ENCODE results near the gene RBM20.

DNA sequence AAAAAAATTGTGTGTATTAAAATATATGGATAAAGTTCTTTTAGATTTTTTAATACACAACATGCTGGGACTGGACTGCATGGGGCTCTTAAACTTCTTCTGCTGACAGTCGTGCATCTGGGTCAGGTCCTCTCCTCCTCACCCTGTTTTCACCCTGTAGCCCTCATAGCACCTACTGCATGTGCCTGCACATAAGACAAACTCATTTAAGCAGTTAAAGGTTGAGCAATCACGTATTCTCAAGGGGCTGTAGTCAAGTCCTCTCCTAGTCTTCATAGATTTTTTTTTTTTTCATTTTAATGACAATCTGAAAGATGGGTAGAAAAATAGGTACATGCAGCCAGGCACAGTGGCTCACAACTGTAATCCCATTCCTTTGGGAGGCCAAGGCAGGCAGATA, 204.0 kb downstream of the RBM20 start:
- TF ChIP-seq YY1 (IDR thresholded peaks at IDR 0.05; ENCODE audit: insufficient read depth, insufficient read length) (no peak), SUZ12 (IDR thresholded peaks at IDR 0.05; ENCODE audit: extremely low read depth, insufficient read depth, insufficient read length) (no peak)

All from NT2/D1 (cell line).